ENCODE data around the gene TRIM44. TPM values are rescaled to one million over a fixed set of nuclear protein-coding genes. Genes with fewer than 3 reads are reported as not detected.

Gene TRIM44
- total RNA-seq, 2 donors from 2014 or later: 30.6 to 33.2 TPM

GRCh38 chr11:35791088-35791958, 128.7 kb downstream of the TRIM44 start:
- H3K4me3 ChIP-seq: no peak overlapping the region
- 50% methylated on average over 6 of the region's 6 CpGs for WGBS

GRCh38 chr11:35792148-35792845, 129.7 kb downstream of the TRIM44 start:
- Histone ChIP-seq H3K36me3 (no peaks in the 10 kb centered on the region), H3K27me3 (replicated peaks; ENCODE audit: insufficient read depth) (no peaks in the 10 kb centered on the region), H3K27ac (no peak overlapping the region), H3K9me3 (no peaks in the 10 kb centered on the region), H3K4me1 (replicated peaks) (peaks cover 3% of the 10 kb centered on the region), H3K4me3 (no peak overlapping the region)
- DNase-seq (ENCODE audit: low spot score): no peak
- intact Hi-C loops (cut with DNase I): no loop called here
- TF ChIP-seq POLR2A (IDR thresholded peaks at IDR 0.05): no peak
- TF ChIP-seq, protein P1, sequence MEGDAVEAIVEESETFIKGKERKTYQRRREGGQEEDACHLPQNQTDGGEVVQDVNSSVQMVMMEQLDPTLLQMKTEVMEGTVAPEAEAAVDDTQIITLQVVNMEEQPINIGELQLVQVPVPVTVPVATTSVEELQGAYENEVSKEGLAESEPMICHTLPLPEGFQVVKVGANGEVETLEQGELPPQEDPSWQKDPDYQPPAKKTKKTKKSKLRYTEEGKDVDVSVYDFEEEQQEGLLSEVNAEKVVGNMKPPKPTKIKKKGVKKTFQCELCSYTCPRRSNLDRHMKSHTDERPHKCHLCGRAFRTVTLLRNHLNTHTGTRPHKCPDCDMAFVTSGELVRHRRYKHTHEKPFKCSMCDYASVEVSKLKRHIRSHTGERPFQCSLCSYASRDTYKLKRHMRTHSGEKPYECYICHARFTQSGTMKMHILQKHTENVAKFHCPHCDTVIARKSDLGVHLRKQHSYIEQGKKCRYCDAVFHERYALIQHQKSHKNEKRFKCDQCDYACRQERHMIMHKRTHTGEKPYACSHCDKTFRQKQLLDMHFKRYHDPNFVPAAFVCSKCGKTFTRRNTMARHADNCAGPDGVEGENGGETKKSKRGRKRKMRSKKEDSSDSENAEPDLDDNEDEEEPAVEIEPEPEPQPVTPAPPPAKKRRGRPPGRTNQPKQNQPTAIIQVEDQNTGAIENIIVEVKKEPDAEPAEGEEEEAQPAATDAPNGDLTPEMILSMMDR (IDR thresholded peaks at IDR 0.05): no peak
- no peak for TF ChIP-seq POLR2AphosphoS5 (IDR thresholded peaks at IDR 0.05)
- 68% methylated on average over 4 of the region's 4 CpGs for WGBS

More at GRCh38 chr11:35791088-35791958, 128.7 kb downstream of the TRIM44 start:
- H3K27ac ChIP-seq: no peak overlapping the region
- peaks cover 3% of the 10 kb centered on the region for H3K4me1 ChIP-seq (replicated peaks)
- H3K9me3 ChIP-seq: no peaks in the 10 kb centered on the region
- intact Hi-C loops (cut with DNase I): no loop called here
- TF ChIP-seq, protein P1 (IDR thresholded peaks at IDR 0.05): no peak
- no peak for TF ChIP-seq POLR2A (IDR thresholded peaks at IDR 0.05)
- TF ChIP-seq POLR2AphosphoS5 (IDR thresholded peaks at IDR 0.05): no peak
- DNase-seq (ENCODE audit: low spot score): no peak
- H3K27me3 ChIP-seq (replicated peaks; ENCODE audit: insufficient read depth): no peaks in the 10 kb centered on the region
- H3K36me3 ChIP-seq: no peaks in the 10 kb centered on the region

- Histone ChIP-seq H3K27ac (no peak overlapping the region), H3K36me3 (no peaks in the 10 kb centered on the region), H3K4me1 (replicated peaks) (peaks cover 3% of the 10 kb centered on the region), H3K4me3 (no peak overlapping the region), H3K9me3 (no peaks in the 10 kb centered on the region), H3K27me3 (replicated peaks; ENCODE audit: insufficient read depth) (no peaks in the 10 kb centered on the region)
- TF ChIP-seq, protein P1 (IDR thresholded peaks at IDR 0.05): no peak
- TF ChIP-seq POLR2AphosphoS5 (IDR thresholded peaks at IDR 0.05) (no peak), POLR2A (IDR thresholded peaks at IDR 0.05) (no peak)
- intact Hi-C loops (cut with DNase I): no loop called here
- 67% methylated on average over 2 of the region's 2 CpGs for WGBS
- DNase-seq (ENCODE audit: low spot score): no peak
Measured at GRCh38 chr11:35792846-35793192, 130.2 kb downstream of the TRIM44 start.

GRCh38 chr11:35794333-35794732, 131.8 kb downstream of the TRIM44 start:
- no peaks in the 10 kb centered on the region for H3K9me3 ChIP-seq
- H3K4me1 ChIP-seq (replicated peaks): no peaks in the 10 kb centered on the region
- no peaks in the 10 kb centered on the region for H3K36me3 ChIP-seq
- TF ChIP-seq, protein P1 (IDR thresholded peaks at IDR 0.05): no peak
- TF ChIP-seq POLR2A (IDR thresholded peaks at IDR 0.05): no peak
- no peak for TF ChIP-seq POLR2AphosphoS5 (IDR thresholded peaks at IDR 0.05)
- no peak overlapping the region for H3K4me3 ChIP-seq
- no peaks in the 10 kb centered on the region for H3K27me3 ChIP-seq (replicated peaks; ENCODE audit: insufficient read depth)
- no peak for DNase-seq (ENCODE audit: low spot score)
- no peak overlapping the region for H3K27ac ChIP-seq
- intact Hi-C loops (cut with DNase I): no loop called here
- WGBS: 72% methylated on average over 2 of the region's 2 CpGs
